ENCODE results near the gene VPS13D. TPM values are rescaled to one million over a fixed set of nuclear protein-coding genes. Genes with fewer than 3 reads are reported as not detected.

Gene VPS13D
- total and polyA plus RNA-seq, 4 donors: 10.2 to 68.3 (median 12.6) TPM

DNA sequence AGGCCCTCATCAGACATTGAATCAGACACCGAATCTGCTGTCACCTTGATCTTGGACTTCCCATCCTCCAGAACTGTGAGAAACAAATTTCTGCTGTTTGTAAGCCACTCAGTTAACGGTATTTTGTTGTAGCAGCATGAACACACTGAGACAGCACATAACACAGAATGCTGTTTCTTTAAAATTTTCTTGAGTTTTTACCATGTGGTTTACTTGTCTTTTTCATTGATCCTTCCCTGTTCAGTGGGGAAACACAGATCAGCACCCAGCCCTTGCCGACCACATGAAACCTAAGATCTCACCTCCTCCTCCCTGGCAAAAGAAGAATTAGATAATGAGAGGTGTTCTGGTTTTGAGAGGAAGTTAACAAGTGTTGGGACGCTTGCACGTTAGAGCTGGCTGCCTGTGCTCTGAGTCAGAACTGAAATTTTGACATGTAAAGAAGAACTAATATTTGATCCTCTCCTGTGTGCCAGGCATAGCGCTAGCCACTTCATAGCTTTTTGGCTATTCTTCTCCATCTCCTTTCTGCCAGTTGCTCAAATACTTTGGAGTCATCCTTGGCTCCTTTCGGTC lies 208.6 kb downstream of the VPS13D start:
- 76% methylated on average over 7 of the region's 7 CpGs for WGBS
- H3K9me3 ChIP-seq (ENCODE audit: control insufficient read depth in 4 of 4, low read length in 3 of 4): no peaks in the 10 kb centered on the region
- no peak for TF ChIP-seq NR2F2 (IDR thresholded peaks at IDR 0.05)
- TF ChIP-seq GABPA (IDR thresholded peaks at IDR 0.05 in 1 of 2, conservative IDR thresholded peaks at IDR 0.05 in 1 of 2): no peak
- TF ChIP-seq, protein P1, sequence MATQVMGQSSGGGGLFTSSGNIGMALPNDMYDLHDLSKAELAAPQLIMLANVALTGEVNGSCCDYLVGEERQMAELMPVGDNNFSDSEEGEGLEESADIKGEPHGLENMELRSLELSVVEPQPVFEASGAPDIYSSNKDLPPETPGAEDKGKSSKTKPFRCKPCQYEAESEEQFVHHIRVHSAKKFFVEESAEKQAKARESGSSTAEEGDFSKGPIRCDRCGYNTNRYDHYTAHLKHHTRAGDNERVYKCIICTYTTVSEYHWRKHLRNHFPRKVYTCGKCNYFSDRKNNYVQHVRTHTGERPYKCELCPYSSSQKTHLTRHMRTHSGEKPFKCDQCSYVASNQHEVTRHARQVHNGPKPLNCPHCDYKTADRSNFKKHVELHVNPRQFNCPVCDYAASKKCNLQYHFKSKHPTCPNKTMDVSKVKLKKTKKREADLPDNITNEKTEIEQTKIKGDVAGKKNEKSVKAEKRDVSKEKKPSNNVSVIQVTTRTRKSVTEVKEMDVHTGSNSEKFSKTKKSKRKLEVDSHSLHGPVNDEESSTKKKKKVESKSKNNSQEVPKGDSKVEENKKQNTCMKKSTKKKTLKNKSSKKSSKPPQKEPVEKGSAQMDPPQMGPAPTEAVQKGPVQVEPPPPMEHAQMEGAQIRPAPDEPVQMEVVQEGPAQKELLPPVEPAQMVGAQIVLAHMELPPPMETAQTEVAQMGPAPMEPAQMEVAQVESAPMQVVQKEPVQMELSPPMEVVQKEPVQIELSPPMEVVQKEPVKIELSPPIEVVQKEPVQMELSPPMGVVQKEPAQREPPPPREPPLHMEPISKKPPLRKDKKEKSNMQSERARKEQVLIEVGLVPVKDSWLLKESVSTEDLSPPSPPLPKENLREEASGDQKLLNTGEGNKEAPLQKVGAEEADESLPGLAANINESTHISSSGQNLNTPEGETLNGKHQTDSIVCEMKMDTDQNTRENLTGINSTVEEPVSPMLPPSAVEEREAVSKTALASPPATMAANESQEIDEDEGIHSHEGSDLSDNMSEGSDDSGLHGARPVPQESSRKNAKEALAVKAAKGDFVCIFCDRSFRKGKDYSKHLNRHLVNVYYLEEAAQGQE (IDR thresholded peaks at IDR 0.05): no peak
- TF ChIP-seq ZBTB33 (IDR thresholded peaks at IDR 0.05): no peak
- no peak for TF ChIP-seq ATF3 (IDR thresholded peaks at IDR 0.05)
- TF ChIP-seq FOXA1 (IDR thresholded peaks at IDR 0.05): no peak
- TF ChIP-seq HNF4A (conservative IDR thresholded peaks at IDR 0.05): no peak
- TF ChIP-seq TAF1 (conservative IDR thresholded peaks at IDR 0.05): no peak
- no peak for TF ChIP-seq EGR1 (IDR thresholded peaks at IDR 0.05; ENCODE audit: low read depth in 2 of 2)
- TF ChIP-seq HNF4G (IDR thresholded peaks at IDR 0.05): no peak
- H3K4me3 ChIP-seq (ENCODE audit: low read depth in 1 of 3, low read length in 3 of 3): no peak overlapping the region
- H3K9ac ChIP-seq (ENCODE audit: low read depth in 1 of 2, low read length in 2 of 2): no peak overlapping the region
- H3K4me1 ChIP-seq (ENCODE audit: control insufficient read depth in 4 of 4, insufficient read depth in 4 of 4, low read length in 3 of 4): peaks cover 7 to 17% (median 15%) of the 10 kb centered on the region in 4 donors
- H3K27ac ChIP-seq (ENCODE audit: low read depth in 1 of 2, low read length in 2 of 2): no peak overlapping the region
- no peak for DNase-seq (ENCODE audit: low spot score)
- no peaks in the 10 kb centered on the region for H3K27me3 ChIP-seq (ENCODE audit: control insufficient read depth in 4 of 4, insufficient read depth in 4 of 4, low read length in 3 of 4)
- H3K36me3 ChIP-seq (ENCODE audit: control insufficient read depth in 4 of 4, insufficient read depth in 3 of 4, low read depth in 1 of 4, low read length in 3 of 4): peaks cover 0 to 4% (median 1%) of the 10 kb centered on the region in 4 donors

GRCh38 chr1:12439073-12439472 lies 209.2 kb downstream of the VPS13D start:
- no peaks in the 10 kb centered on the region for H3K9me3 ChIP-seq (ENCODE audit: control insufficient read depth in 4 of 4, low read length in 3 of 4)
- 79% methylated on average over 5 of the region's 5 CpGs for WGBS
- H3K9ac ChIP-seq (ENCODE audit: low read depth in 1 of 2, low read length in 2 of 2): no peak overlapping the region
- no peak for DNase-seq (ENCODE audit: low spot score)
- H3K27ac ChIP-seq (ENCODE audit: low read depth in 1 of 2, low read length in 2 of 2): no peak overlapping the region
- peaks cover 0 to 4% (median 1%) of the 10 kb centered on the region in 4 donors for H3K36me3 ChIP-seq (ENCODE audit: control insufficient read depth in 4 of 4, insufficient read depth in 3 of 4, low read depth in 1 of 4, low read length in 3 of 4)
- TF ChIP-seq RXRA (IDR thresholded peaks at IDR 0.05) (no peak), FOXA1 (IDR thresholded peaks at IDR 0.05) (no peak), ZBTB33 (IDR thresholded peaks at IDR 0.05) (no peak), JUND (IDR thresholded peaks at IDR 0.05) (no peak), EGR1 (IDR thresholded peaks at IDR 0.05; ENCODE audit: low read depth in 2 of 2) (no peak), HNF4A (conservative IDR thresholded peaks at IDR 0.05) (no peak), TAF1 (conservative IDR thresholded peaks at IDR 0.05) (no peak), ATF3 (IDR thresholded peaks at IDR 0.05) (no peak), CTCF (IDR thresholded peaks at IDR 0.05; ENCODE audit: low read depth, low read length, missing input control) (no peak)
- TF ChIP-seq, protein P1 (IDR thresholded peaks at IDR 0.05): no peak
- no peaks in the 10 kb centered on the region for H3K27me3 ChIP-seq (ENCODE audit: control insufficient read depth in 4 of 4, insufficient read depth in 4 of 4, low read length in 3 of 4)
- H3K4me1 ChIP-seq (ENCODE audit: control insufficient read depth in 4 of 4, insufficient read depth in 4 of 4, low read length in 3 of 4): peaks cover 7 to 11% (median 8%) of the 10 kb centered on the region in 4 donors
- H3K4me3 ChIP-seq (ENCODE audit: low read depth in 1 of 3, low read length in 3 of 3): no peak overlapping the region

Data from liver (tissue), 9 donors.